HG02852 (cell line): ENCODE results near the gene TMTC2.

Experiments used
- ATAC-seq: cut with Tn5 transposase; IDR thresholded peaks from one replicate; pipeline ENCODE4 v1.9.1; 2021; ENCODE audit warnings: mild to moderate bottlenecking, moderate library complexity; ENCODE audit not compliant: unreplicated experiment

Gene TMTC2

DNA sequence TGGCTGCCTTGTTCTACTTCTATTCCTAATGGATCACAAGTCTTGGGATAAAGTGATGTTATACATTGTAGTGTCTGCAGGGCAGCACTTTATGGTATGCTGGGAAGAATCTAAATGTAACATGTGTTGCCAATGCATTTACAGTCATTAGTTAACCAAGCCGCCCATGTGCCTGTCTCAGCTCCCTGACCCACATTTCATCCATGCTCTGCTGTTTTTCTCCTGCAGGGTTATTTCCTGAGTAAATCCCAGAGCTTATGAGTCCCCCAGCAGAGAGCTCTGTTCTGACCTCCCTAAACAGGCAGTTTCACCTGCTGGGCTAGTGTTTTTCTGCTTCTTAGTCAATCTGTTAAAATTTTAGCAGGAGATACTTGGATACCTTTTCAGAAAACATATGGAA lies 4.4 kb upstream of the TMTC2 start:
- ATAC-seq = no peak

GRCh38 chr12:82682851-82683261 lies 3.9 kb upstream of the TMTC2 start:
- ATAC-seq = no peak

DNA sequence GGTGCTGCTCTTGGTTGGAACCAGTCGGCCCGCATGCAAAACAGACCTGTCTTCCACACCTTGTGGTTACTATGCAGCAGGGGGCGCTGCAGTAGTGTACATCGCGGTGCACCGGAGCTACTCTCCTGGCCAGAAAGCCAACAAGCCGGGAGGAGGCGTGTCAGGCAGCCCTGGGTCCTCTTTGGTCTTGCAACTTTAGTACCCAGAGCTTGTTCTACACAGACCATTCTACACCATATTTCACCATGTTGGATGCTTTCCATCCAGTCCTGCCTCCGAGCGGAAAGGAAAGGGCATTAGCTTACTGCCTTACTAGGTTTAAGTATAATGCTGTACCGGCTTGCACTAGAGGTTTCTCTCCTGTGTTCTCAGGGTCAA lies 927 bp upstream of the TMTC2 start:
- ATAC-seq = peak; percentile 52

DNA sequence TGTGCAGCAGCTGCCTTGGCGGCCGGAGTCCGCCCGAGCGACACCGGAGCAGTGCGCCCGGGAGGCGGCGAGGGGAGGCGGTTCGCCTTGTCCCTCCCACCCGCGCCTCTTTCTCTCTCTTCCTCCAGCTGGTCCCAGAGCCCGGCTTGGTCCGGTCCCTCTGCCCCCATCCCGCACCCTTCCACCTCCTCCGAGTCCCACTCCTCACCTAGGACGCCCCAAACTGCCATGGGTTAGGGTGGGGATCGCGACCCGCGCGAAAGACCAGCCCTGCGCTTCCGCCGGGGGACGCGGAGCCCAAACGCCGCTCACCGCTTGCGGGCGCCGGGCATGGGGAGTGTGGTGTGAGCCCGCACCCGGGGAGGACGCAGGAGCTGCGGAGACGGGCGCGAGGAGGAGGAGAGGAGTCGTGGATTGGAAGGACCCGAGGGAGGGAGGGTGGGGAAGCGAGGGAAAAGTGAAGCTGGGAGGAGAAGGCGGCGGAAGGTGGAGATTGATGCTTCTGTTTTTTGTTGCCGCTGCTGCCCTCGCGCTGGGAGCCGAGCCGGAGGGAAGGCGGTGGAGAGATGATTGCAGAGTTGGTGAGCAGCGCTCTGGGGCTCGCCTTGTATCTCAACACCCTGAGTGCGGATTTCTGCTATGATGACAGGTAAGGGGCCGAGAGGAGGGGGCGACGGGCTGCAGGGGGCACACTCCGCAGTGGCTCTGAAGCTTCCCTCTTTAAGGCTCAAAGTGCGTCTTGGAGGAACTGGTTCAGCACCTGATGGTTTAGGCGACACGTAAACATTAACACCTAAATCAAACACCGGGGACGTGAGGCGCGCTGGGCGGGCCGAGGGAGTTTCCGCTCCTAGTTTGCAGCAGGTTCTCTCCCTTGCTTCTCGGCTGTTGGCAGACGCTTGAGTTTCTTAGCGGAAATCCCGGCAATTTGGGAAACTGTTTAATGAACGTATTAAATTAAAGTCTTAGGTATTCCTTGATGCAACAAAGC lies 610 bp downstream of the TMTC2 start:
- ATAC-seq = peak; percentile 42

- ATAC-seq = no peak
Measured at GRCh38 chr12:82688035-82688501, 1.4 kb downstream of the TMTC2 start.

GRCh38 chr12:82688596-82688995 lies 1.9 kb downstream of the TMTC2 start:
- no peak for ATAC-seq

GRCh38 chr12:82690006-82690405 lies 3.3 kb downstream of the TMTC2 start:
- ATAC-seq = no peak

DNA sequence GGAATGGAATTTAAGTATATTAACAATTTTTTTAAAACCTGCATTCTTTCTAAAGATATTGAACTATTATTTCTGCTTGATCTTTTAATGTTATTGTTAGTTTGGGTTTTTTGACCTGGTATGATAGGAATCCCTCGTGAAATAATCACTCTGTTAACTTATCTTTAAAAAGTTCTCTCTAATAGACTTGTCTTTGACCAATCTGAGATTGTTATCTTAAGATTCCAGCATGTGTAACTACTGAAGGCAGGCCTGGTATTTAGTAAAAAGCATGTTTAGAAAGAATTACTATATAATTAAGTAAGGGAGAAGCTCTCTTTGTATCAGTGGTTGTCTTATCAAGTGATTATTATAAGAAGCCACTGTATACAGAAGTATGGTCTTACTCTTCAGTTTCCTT lies 4.8 kb downstream of the TMTC2 start:
- ATAC-seq = no peak

DNA sequence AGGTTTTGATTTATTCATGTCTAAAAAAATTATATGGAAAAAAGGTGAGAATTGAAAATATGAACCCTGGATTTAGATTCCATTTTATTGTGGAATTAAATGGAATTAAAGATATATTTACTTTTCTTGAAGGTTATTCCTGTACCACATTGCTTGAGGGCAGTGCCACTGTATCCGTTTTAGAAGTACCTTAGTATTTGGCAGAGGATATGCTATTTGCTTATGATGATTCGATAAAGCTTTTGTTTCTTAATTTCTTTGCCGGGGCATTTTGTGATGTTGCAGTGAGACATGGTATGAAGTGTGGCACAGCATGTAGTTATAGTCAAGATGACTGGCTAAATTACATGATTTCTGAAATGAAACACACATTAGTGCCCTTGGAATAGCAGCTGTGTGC lies 7.6 kb downstream of the TMTC2 start:
- ATAC-seq = no peak

DNA sequence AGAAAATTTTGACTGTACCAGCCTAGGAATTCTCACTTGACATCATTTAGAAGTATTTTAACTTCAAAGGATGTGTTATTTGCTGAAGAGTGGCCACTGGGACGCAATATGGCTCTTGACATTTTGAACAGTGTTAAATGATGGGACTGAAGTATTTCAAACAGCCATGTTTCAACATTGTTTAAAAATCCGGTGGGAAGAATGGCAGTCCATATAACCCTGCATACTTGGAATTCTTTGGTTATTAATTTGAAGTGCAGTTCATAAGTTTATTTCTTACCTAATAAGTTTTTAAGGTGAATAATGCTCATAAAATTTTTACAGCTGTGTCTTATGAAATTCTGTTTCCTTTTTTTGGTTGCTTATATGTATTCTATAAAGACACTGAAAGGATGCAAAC lies 8.3 kb downstream of the TMTC2 start:
- no peak for ATAC-seq

GRCh38 chr12:82695531-82695930 lies 8.8 kb downstream of the TMTC2 start:
- no peak for ATAC-seq

DNA sequence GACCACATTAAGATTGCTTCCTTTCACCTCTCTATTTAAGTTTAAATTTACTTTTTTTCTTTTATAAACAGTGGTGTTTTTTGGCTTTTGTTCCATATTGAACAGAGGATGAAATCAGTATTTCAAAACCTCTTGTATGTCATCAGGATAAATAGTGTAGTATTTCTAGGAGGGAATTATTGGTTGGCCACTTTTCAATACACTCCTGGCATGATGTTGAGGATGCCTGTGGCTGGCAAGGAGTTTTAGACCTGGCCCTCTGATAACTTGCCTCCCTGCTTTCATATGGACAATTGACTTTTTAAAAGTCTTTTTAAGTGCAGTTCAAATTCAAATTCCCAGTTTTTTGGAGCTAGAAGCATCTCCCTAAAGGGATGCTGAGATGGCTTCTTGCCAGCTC lies 9.8 kb downstream of the TMTC2 start:
- no peak for ATAC-seq

DNA sequence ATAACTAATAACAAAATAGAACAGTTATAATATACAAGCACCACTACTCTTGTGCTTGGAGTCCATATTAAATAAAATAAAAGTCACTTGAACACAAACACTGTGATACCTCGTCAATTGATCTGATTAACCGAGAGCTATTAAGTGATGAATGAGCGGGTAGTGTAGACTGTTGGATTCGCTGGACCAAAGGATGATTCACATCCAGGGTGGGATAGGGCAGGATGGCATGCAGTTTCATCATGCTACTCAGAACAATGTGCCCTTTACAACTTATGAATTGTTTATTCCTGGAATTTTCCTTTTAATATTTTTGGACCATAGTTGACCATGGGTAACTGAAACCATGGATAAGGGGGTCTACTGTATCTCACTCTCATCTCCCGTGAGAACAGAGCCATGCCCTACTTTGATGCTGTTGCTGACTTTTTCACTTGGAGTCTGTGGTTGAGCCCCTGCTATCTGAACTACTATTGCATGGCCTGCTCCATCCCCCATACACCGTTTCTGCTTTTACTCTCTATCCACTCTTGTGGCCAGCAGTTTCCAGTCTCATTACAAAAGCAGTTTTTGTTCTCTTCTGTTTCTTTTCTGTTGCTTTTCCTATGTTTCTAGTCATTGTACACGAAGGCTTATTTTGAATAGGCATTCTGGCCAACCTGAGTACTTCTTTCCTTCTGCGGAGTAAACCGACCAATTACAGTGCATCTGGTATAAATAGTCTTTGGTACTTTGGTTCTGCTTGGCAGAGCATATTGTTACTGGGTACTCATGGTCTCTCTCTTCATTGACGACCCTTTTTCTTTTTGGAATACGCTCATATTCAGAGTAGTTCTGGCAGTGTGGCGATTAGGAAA lies 12.2 kb downstream of the TMTC2 start:
- no peak for ATAC-seq

DNA sequence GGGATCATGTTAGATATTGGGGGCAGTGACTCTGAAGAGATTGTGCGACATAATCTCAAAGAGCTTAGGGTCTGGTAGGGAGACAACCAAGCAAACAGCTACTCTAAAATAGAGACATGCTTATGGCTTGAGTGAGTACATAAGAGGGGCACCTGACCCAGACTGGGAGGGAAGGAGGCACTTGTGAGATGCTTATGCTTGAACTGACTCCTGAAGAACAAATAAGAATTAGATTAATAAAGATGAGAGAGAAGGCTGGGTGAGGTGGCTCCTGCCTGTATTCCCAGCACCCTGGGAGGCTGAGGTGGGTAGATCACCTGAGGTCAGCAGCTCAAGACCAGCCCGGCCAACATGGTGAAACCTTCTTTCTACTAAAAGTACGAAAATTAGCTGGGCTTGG lies 19.1 kb downstream of the TMTC2 start:
- ATAC-seq = no peak

DNA sequence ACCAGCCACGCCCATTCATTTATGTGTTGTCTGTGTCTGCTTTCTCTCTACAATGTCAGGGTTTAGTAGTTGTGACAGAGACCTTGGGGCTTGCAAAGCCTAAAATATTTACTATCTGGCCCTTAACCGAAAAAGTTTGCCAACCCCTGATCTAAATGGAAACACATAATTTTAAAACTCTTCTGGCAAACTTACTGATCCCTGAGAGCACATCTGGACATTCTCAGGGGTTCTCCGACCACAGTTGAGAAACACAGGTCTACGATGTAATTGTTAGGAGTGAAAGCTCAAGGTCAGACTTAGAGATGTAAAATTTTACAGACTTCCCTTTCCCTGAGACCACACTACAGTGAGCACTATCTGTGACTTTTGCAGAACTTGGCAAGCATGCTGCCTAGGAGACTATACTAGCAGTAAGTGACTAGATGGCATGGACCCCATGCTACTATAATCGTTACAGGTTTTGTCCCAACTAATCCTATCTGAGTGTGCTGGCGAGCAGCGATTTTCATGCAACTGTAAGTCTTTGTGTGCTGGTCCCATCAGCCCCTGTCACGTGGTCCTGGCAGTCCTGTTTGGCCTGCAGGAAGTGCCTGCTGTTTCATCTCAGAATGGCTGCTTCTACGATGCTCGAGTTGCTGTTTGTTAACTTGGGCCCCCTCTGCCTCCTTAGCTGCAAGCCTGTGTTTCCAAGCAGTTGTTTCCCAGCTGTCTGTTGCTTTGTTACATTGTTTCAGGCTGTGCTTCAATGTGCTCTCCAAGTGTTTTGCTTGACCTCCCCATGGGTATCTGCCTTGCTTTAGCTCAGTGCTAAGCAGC lies 21.6 kb downstream of the TMTC2 start:
- ATAC-seq = no peak

- ATAC-seq = no peak
Measured at GRCh38 chr12:82709794-82710355, 23.2 kb downstream of the TMTC2 start.

DNA sequence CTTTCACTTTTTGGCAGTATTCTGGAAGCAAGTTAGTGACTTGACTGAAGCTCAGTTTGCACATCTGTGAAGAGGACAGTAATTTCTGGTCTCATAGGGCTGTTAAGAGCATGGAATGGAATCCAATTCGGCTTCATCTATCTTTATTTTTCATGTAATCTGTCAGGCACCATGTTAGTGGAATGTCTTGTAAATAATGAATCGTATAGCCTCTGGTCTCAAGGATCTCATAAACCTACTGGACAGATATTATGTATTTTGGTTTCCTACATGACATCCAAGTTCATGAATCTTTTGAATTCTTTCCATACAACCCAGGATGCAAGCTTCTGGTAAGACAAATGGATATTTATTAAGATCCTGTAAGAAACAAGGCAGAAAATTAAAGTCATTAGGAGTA lies 24.0 kb downstream of the TMTC2 start:
- no peak for ATAC-seq

DNA sequence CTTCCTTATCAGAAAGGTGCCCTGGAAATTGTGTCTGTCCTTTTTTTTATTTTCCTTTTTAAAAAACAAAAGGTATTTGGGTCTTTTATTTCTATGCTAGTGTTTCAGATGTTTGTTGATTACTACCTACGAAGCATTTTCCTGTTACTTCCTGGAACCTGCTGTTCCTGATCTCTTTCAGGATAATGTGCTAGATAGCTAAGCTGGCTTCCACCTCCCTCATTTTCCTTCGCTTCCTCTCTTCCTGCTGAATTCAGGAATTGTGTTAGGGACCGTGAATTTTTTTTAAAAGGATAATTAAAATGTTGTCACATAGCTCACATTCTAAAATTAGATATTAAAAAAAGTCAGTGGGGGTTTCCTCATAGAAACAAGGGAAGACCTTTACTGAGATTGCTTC lies 27.7 kb downstream of the TMTC2 start:
- no peak for ATAC-seq

DNA sequence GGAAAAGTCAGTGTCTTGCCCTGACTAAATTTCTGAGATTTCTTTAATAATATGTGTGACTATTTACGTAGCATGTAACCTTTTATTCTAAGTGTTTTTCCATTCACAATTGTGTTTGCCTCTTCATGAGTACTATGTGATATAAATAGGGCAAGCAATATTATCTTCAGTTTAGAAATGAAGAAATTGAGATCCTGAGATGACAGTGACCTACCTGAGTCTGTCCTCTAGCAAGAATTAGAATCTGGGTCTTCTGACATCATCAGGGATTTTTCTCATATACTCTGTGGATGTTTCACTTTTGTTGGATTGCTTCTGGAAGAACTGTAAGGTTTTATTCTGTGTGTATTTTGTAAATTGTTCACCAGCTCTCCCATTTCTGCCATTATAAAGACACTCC lies 35.0 kb downstream of the TMTC2 start:
- ATAC-seq = peak; percentile 62

DNA sequence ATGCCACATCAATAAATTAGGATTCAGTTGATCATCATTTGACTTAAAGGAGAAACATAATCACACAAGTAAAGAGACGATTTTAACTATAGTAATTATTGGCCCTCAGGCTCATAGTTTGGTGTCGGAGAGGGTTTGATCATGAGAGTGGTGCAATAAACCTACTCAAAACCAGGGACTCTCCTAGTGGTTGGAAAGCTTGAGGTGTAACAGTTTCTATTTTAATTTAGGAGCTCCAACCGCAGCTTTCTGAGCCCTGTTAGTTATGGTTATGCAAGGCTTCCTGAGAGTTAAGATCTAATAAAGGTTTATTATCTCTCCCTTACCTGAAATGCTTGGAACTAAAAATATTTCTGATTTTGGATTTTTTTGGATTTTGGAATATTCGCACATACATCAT lies 36.4 kb downstream of the TMTC2 start:
- peak; percentile 46 for ATAC-seq

DNA sequence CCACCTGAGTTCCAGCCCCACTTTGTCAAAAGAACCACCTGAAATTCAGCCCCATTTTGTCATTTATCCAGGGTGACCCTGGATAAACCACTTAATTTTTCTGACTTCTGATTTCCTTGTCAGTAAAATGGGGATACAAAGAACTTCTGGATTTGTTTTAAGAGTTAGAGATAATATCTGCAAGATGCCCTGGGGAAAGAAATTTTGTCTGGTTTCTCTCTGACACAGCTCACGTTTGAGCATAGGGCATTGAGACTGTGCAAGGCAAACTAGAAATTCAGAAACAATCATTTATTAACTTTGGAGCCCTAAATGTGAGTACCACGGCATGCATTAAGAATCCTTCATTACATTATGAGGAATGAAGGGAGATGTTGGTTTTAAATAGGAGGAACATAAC lies 37.2 kb downstream of the TMTC2 start:
- ATAC-seq = no peak
